NCI-H128 (cell line): Measurements from ENCODE around the gene MIXL1.
"Not testable (repeated sequence)": the region's sequence is repeated elsewhere in the genome, so short reads cannot be mapped to it uniquely, and the experiment has no call there.

ENCODE experiments used
- DNase-seq: peaks from one replicate; lab custom pipeline; 2025; ENCODE audit not compliant: unreplicated experiment; lab: John Stamatoyannopoulos, UW

MIXL1 gene

GRCh38 chr1:226223157-226223785 is at the start of gene MIXL1:
MIXL1 (plus strand) TSS chr1:226223664; CDS start chr1:226223682, 18 bp downstream.
- DNase-seq, result no peak

- DNase-seq, result no peak
Measured at GRCh38 chr1:226176870-226177269, 46.6 kb upstream of the MIXL1 start.

- DNase-seq, result no peak
Measured at GRCh38 chr1:226181996-226182714, 41.3 kb upstream of the MIXL1 start.

DNA sequence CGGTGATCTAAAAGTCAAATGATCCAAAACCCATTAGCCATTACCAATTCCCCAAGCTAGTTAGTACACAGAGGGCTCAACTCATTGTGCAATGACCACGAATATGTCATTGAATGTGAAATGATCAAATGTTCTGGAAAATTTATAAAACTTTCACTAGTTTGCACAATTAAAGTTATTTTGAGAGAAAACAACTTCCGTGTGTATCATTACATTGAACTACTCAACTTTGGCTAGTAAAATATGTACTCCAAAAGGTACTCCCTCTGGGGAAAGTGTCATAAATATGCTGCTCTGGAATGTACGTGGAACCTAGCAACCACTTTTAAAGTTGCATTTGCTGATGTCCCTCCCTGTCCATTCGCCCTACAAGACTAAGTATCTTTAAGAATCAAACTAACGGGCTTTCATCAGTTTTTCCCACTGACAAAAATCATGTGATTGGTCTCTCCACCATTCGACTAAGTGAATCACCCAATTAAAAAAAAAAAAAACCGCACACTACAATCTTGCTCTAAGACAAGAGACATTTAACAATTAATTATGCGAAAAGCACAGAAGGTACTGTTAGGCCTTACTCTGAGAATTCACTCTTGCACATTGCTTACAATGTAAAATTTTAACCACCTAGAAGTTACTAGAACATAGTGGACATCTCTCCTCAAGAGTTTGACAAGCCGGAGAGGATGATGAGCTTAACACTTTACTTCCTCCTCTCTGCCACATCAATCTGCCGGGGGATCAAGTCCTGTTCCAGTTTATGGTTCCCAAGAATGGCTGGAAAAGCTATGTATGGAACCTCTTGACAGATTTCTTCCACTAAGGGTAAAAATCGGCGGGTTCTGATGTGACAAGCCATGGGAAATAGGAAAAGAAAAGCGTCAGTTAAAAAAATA is 38.1 kb upstream of the MIXL1 start:
- DNase-seq, result no peak

GRCh38 chr1:226186124-226187018 is 37.1 kb upstream of the MIXL1 start, which contains the start of gene ACBD3:
ACBD3 (minus strand) TSS chr1:226186741; CDS start chr1:226186675, 66 bp downstream.
- DNase-seq, result peak; percentile 81

DNA sequence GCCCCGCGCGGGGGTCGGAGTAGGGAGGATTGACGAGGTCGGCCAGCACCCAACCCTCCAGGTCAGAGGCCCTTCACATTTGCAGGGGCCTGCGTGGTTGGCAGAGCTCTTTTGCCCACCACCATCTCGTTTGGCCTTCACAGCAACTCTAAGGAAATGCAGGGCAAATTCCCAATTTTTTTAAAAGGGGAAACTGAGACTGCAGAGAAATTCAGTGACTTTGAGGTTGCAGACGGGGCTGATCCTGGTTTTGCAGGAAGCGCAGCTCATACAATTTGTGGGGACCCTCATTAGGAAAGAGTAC is 36.5 kb upstream of the MIXL1 start:
- DNase-seq, result no peak

GRCh38 chr1:226187380-226187779 is 36.1 kb upstream of the MIXL1 start:
- no peak for DNase-seq

- no peak for DNase-seq
Measured at GRCh38 chr1:226195144-226195543, 28.3 kb upstream of the MIXL1 start.

GRCh38 chr1:226199971-226200370 is 23.5 kb upstream of the MIXL1 start:
- DNase-seq, result no peak

DNA sequence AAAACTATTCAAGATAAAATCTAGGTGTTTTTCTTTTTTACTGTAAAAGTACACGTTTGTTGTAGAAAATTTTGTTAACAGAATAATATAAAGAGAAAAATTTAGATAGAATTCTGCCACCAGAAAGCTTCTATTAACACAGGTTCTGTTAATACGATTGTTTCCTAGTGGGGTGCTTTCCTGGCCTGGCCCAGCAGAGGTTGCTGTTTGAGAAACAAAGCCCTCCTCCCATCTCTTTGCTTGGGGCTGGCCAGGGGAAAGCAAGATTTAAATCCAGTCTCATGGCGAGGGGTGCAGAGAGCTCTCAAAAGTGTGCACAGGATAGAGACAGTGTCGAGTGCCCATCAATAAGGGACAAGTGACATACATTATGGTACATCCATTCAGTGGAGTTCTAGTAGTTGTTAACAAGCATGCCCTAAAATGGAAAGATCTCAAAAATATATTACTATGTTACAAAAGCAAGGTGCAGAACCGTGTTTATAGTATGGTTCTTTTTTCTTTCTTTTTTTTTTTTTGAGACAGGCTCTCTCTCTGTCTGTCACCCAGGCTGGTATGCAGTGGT is 22.4 kb upstream of the MIXL1 start:
- DNase-seq, result no peak

DNA sequence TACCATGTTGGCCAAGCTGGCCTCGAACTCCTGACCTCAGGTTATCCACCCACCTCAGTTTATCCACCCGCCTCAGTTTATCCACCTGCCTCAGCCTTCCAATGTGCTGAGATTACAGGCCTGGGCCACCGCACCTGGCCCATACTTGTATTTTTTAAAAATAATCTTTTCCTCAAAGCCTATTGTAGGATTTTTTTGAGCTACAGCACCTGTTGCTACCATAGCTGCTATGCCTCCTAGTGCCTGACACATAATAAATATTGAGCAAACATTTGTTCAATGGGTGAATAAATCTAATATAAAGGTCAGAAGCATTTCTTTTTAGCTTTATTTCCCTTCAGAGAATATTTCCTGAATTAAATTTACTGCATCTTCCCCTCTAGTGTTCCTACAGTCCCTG is 21.2 kb upstream of the MIXL1 start:
- DNase-seq, result no peak

DNA sequence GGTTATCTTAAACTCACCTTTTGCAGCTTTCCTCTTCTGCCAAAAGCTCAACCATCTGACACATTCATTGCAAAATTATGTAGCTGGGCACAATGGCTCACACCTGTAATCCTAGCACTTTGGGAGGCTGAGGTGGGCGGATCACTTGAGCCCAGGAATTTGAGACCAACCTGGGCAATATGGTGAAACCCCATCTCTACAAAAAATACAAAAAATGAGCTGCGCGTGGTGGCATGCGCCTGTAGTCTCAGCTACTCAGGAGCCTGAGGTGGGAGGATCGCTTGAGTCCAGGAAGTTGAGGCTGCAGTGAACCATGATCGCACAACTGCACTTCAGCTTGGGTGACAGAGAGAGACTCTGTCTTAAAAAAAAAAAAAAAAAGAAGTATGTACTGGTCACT is 20.8 kb upstream of the MIXL1 start:
- DNase-seq, result not testable (repeated sequence)

GRCh38 chr1:226203240-226203639 is 20.2 kb upstream of the MIXL1 start:
- no peak for DNase-seq

GRCh38 chr1:226203655-226204054 is 19.8 kb upstream of the MIXL1 start:
- no peak for DNase-seq

DNA sequence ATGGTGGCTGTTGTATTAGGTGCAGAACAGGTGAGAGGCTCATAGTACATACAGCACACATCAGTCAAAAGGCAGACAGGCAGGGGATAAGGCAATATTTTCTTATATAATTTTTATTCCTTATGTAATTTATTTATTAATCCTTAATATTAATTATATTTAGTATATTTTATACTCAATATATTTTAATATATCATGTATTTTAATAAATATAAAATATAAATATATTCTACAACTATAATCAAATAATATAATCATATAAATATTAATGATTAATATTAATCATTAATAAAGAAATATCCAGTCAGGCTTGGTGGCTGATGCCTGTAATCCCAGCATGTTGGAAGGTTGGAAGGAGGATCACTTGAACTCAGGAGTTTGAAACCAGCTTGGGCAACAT is 19.3 kb upstream of the MIXL1 start:
- no peak for DNase-seq

DNA sequence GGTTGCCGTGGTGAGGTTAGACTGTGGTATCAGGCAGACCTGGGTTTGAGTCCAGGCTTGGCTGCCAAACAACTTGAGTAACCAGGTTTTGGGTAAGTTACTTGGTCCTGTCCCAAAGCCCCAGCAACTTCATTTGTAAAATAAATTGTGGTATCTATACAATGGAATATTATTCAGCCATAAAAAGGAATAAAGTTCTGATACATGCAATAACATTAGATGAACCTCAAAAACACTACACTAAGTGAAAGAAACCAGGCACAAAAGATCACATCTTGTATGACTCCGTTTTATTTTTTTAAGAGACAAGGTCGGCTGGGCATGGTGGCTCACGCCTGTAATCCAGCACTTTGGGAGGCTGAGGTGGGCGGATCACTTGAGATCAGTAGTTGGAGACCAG is 16.4 kb upstream of the MIXL1 start:
- DNase-seq, result no peak

DNA sequence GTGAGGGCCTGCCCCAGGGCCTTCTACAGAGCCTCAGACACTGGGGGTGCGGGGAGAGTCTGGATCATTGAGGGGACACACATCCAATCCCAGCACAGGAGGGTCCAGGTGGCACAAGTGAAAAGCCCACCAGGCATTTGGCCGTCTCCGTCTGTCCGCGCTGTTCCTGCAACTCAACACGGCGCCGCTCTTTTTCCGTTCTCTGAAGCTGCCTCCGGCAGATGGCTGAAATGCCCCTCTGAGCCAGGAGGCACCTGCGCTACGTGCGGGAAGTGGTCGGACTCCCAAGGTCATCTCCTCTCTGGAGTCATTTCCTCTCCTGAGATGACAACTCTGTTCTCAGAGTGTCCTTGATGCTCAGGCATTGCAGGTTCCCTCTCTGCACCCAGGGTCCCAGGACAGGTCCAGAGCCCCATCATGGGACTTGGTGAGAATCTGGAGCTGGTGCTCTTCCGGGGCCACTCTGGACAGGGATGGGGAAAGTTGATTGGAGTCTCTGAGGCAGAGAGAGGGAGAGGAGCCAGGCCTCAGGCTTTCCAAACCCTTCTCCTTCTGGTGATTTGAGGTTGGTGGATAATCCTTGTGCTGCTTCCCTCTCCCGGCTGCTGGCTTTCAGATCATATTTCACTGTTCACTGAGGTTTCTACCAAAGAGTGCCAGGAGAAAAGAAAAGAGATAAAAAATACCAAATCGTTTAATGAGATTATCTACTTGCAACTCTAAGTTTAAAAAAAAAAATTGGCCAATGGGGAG is 14.0 kb upstream of the MIXL1 start:
- DNase-seq, result no peak

DNA sequence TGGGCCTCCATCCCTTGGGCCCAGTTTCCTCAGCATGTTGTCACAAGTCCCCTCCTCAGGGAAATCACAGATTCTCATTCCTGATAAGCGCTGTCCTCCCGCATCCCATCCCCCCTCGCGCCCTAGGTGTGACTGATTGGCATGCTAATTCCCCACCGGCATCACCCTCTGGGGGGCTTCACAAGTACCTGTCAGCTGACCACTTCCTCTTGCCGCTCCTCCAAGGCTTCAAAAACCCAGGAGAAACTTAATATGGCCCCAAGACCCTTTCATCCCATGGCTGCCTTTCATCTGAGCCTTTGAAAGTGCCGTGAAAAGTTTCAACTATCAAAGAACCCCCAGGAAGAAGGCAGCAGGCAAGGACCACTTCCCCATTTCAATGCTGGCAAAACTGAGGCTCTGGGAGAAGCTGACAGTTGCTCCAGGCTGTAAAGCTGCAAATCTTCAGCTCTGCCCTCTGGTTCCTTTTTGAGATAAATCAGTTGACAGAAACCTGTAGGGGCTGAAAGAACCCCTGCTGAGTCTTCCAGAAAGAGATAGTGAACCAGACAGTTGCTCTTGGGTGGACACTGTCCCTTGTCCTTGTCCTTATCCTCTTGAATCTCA is 12.8 kb upstream of the MIXL1 start:
- no peak for DNase-seq

- no peak for DNase-seq
Measured at GRCh38 chr1:226211181-226211821, 12.2 kb upstream of the MIXL1 start.
